ENCODE measurements around the gene EP300. TPM values are rescaled to one million over a fixed set of nuclear protein-coding genes. Genes with fewer than 3 reads are reported as not detected.

Gene EP300
- total RNA-seq, 1 experiment from 2014 or later: 78.6 TPM

- Mint-ChIP-seq H3K4me1 (ENCODE audit: low read depth, unreplicated experiment) (peaks cover 14% of the 10 kb centered on the region), H3K27me3 (ENCODE audit: insufficient read depth, unreplicated experiment) (no peaks in the 10 kb centered on the region), H3K36me3 (ENCODE audit: insufficient read depth, unreplicated experiment) (peaks cover 5% of the 10 kb centered on the region), H3K27ac (ENCODE audit: unreplicated experiment) (no peak overlapping the region), H3K4me3 (ENCODE audit: unreplicated experiment) (no peak overlapping the region), H3K9me3 (ENCODE audit: unreplicated experiment) (no peaks in the 10 kb centered on the region)
- Histone ChIP-seq H3K9me3 (no peaks in the 10 kb centered on the region), H3K36me3 (ENCODE audit: control insufficient read depth, insufficient read depth, low read length) (no peaks in the 10 kb centered on the region), H3K4me1 (peaks cover 31% of the 10 kb centered on the region), H3K27me3 (replicated peaks; ENCODE audit: control insufficient read depth, insufficient read depth, low read length) (no peaks in the 10 kb centered on the region), H3K4me3 (ENCODE audit: low read depth, low read length) (no peak overlapping the region)
- no peak for DNase-seq
- no peak for TF ChIP-seq CTCF (IDR thresholded peaks at IDR 0.05; ENCODE audit: insufficient read depth in 1 of 2, low read depth in 1 of 2, low read length in 1 of 2, severe bottlenecking in 1 of 2, unreplicated experiment in 1 of 2)
- ChIA-PET CTCF (no interaction called here), POLR2A (no interaction called here)
- intact Hi-C loops (cut with micrococcal nuclease; ENCODE audit: unreplicated experiment): no loop called here
- BruUV-seq (replicated peaks): no TSS peak
Observed at GRCh38 chr22:41050883-41051282, 41.5 kb upstream of the EP300 start.

GRCh38 chr22:41052661-41053490, 39.5 kb upstream of the EP300 start:
- Mint-ChIP-seq H3K9me3 (ENCODE audit: unreplicated experiment) (no peaks in the 10 kb centered on the region), H3K4me3 (ENCODE audit: unreplicated experiment) (no peak overlapping the region), H3K36me3 (ENCODE audit: insufficient read depth, unreplicated experiment) (no peaks in the 10 kb centered on the region), H3K27me3 (ENCODE audit: insufficient read depth, unreplicated experiment) (no peaks in the 10 kb centered on the region), H3K27ac (ENCODE audit: unreplicated experiment) (no peak overlapping the region), H3K4me1 (ENCODE audit: low read depth, unreplicated experiment) (peaks cover 14% of the 10 kb centered on the region)
- Histone ChIP-seq H3K4me1 (peaks cover 31% of the 10 kb centered on the region), H3K27me3 (replicated peaks; ENCODE audit: control insufficient read depth, insufficient read depth, low read length) (no peaks in the 10 kb centered on the region), H3K36me3 (ENCODE audit: control insufficient read depth, insufficient read depth, low read length) (no peaks in the 10 kb centered on the region), H3K9me3 (no peaks in the 10 kb centered on the region), H3K4me3 (ENCODE audit: low read depth, low read length) (no peak overlapping the region)
- no TSS peak for BruUV-seq (replicated peaks)
- TF ChIP-seq CTCF (IDR thresholded peaks at IDR 0.05; ENCODE audit: insufficient read depth in 1 of 2, low read depth in 1 of 2, low read length in 1 of 2, severe bottlenecking in 1 of 2, unreplicated experiment in 1 of 2): no peak
- POLR2A ChIA-PET: interaction anchor here (0.5 to 1.5 kb wide), 6 partner anchors 30 to 196 kb away, joined by 3 to 14 read pairs (median 4); partner anchors contain the start of genes RBX1 and ST13
- intact Hi-C loops (cut with micrococcal nuclease; ENCODE audit: unreplicated experiment): no loop called here
- CTCF ChIA-PET: interaction anchor here (1.2 to 1.4 kb wide), 2 partner anchors 29 to 130 kb away, joined by 3 read pairs; no protein-coding TSS in a partner anchor
- DNase-seq: peak in 1 of 2 experiments; percentile 49

- no peak overlapping the region for H3K4me3 Mint-ChIP-seq (ENCODE audit: unreplicated experiment)
- peaks cover 13% of the 10 kb centered on the region for H3K4me1 ChIP-seq
Observed at GRCh38 chr22:41057076-41057475, 35.3 kb upstream of the EP300 start.

More at GRCh38 chr22:41057076-41057475, 35.3 kb upstream of the EP300 start:
- ChIA-PET POLR2A (no interaction called here), CTCF (no interaction called here)
- Histone ChIP-seq H3K27me3 (replicated peaks; ENCODE audit: control insufficient read depth, insufficient read depth, low read length) (no peaks in the 10 kb centered on the region), H3K4me3 (ENCODE audit: low read depth, low read length) (no peak overlapping the region), H3K36me3 (ENCODE audit: control insufficient read depth, insufficient read depth, low read length) (no peaks in the 10 kb centered on the region), H3K9me3 (no peaks in the 10 kb centered on the region)
- no peak overlapping the region for H3K27ac Mint-ChIP-seq (ENCODE audit: unreplicated experiment)
- TF ChIP-seq CTCF (IDR thresholded peaks at IDR 0.05; ENCODE audit: insufficient read depth in 1 of 2, low read depth in 1 of 2, low read length in 1 of 2, severe bottlenecking in 1 of 2, unreplicated experiment in 1 of 2): no peak
- H3K27me3 Mint-ChIP-seq (ENCODE audit: insufficient read depth, unreplicated experiment): no peaks in the 10 kb centered on the region
- H3K9me3 Mint-ChIP-seq (ENCODE audit: unreplicated experiment): no peaks in the 10 kb centered on the region
- intact Hi-C loops (cut with micrococcal nuclease; ENCODE audit: unreplicated experiment): no loop called here
- no peaks in the 10 kb centered on the region for H3K36me3 Mint-ChIP-seq (ENCODE audit: insufficient read depth, unreplicated experiment)
- peaks cover 8% of the 10 kb centered on the region for H3K4me1 Mint-ChIP-seq (ENCODE audit: low read depth, unreplicated experiment)
- BruUV-seq (replicated peaks): no TSS peak
- no peak for DNase-seq

All from Caco-2 (cell line).